Left lung (tissue), 10 donors: ENCODE data around the gene ZNF423. TPM values are rescaled to one million over a fixed set of nuclear protein-coding genes. Genes with fewer than 3 reads are reported as not detected.

ENCODE experiments used
- ATAC-seq: fragments of 200-7000 bp; cut with Tn5 transposase; one replicate; pipeline ENCODE4 v1.9.1; 2020; ENCODE audit warnings: moderate library complexity
- DNase-seq, 4 donors: peaks; one replicate each; pipeline ENCODE4 v3.0.0-alpha.2; 2013 to 2020
- H3K27ac ChIP-seq, 2 donors: fragments of 200-600 bp; sonication (generic) in 1 of 2; one replicate each; pipeline versions ENCODE4 v1.5.0 to v1.8.0; 2020 to 2021
- H3K27me3 ChIP-seq, 2 donors: fragments of 200-600 bp; sonication (generic) in 1 of 2; one replicate each; pipeline versions ENCODE4 v1.5.0 to v1.8.0; 2020 to 2021
- H3K36me3 ChIP-seq, 2 donors: fragments of 200-600 bp; sonication (generic) in 1 of 2; one replicate each; pipeline versions ENCODE4 v1.5.0 to v1.8.0; 2020 to 2021
- H3K4me1 ChIP-seq, 2 donors: fragments of 200-600 bp; one replicate each; pipeline ENCODE4 v1.8.0; 2021
- H3K4me3 ChIP-seq, 2 donors: fragments of 200-600 bp; sonication (generic) in 1 of 2; one replicate each; pipeline versions ENCODE4 v1.5.0 to v1.8.0; 2020 to 2021; ENCODE audit warnings: mild to moderate bottlenecking in 1 of 2
- H3K9me3 ChIP-seq, 2 donors: fragments of 200-600 bp; sonication (generic) in 1 of 2; one replicate each; pipeline versions ENCODE4 v1.5.0 to v1.8.0; 2020 to 2021
- intact Hi-C, 2 donors: fragments of 100-400 bp; cut with DNase I; formaldehyde crosslinking; loops; one replicate each; pipeline versions ENCODE4 v1.11.2 to v1.14.2; 2022
- polyA plus RNA-seq, 6 donors: library from polyadenylated mRNA; unstranded; fragments of 120-200 nt; gene quantifications; one replicate each; pipeline ENCODE4 v1.2.1, GENCODE V29; 2013; ENCODE audit not compliant: insufficient read length in 6 of 6
- total RNA-seq, 2 donors: library from RNA; stranded (reverse); fragmentation: NEBNext Ultra II Directional; extraction: Animal tissue kit (Norgen Biotek cat#: 25700); gene quantifications; one replicate each; pipeline ENCODE4 v1.2.1, GENCODE V29; 2021
- TF ChIP-seq, protein P1 (sequence below), 2 donors: fragments of 200-600 bp; sonication (generic) in 1 of 2; IDR thresholded peaks; one replicate each; pipeline versions ENCODE4 v1.5.0 to v1.8.0; 2021; ENCODE audit warnings: antibody characterized with exemption in 2 of 2
- donor health status: DM: no; HTN: yes; CAD: no.
- donor health status: DM: no; HTN: no; CAD: no.

ZNF423 gene
- total and polyA plus RNA-seq, 8 donors, result 7.8 to 30.5 (median 26.6) TPM

DNA sequence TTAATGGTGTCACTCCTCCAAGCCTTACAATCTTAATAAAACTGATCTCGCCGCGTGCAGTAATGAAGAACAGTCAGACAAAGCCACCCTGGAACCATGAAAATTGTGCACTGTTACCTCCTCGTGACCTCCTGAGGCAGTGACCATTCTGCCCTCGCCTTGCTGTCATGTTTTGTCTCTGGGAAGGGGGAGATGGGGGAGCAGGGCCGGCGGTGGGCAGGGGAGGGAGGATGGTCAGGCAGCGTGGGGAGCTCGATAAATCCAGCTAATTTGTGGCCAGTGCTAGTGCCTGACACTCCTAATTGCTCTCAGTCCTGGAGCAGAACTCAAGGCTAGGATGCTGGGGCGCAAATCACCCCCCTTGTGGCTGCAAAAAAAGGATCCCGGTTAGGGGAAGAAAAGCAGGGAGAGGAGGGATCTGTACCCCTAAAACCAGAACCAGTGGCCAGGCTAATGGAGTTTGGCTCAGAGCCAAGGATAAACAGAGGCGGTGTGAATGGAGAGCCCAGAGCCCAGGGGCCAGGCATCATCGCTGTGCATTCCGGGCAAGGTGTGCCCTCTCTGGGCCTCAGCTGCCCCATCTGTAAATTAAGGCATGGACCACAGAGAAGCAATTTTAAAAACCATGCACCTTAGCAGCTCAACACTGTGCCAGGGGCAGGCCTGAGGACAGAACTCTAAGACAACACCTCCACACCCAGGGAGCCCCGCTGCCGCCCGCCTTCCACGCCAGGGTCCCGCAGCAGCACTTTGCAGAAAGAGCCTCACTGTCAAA, 113.3 kb downstream of the ZNF423 start:
- intact Hi-C loops, result no loop called here
- no peak overlapping the region for H3K27ac ChIP-seq
- TF ChIP-seq, protein P1, sequence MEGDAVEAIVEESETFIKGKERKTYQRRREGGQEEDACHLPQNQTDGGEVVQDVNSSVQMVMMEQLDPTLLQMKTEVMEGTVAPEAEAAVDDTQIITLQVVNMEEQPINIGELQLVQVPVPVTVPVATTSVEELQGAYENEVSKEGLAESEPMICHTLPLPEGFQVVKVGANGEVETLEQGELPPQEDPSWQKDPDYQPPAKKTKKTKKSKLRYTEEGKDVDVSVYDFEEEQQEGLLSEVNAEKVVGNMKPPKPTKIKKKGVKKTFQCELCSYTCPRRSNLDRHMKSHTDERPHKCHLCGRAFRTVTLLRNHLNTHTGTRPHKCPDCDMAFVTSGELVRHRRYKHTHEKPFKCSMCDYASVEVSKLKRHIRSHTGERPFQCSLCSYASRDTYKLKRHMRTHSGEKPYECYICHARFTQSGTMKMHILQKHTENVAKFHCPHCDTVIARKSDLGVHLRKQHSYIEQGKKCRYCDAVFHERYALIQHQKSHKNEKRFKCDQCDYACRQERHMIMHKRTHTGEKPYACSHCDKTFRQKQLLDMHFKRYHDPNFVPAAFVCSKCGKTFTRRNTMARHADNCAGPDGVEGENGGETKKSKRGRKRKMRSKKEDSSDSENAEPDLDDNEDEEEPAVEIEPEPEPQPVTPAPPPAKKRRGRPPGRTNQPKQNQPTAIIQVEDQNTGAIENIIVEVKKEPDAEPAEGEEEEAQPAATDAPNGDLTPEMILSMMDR (IDR thresholded peaks at IDR 0.05), result no peak
- H3K4me3 ChIP-seq, result no peak overlapping the region
- no peaks in the 10 kb centered on the region for H3K36me3 ChIP-seq
- no peaks in the 10 kb centered on the region for H3K9me3 ChIP-seq
- DNase-seq, result no peak
- ATAC-seq, result no peak
- H3K4me1 ChIP-seq, result no peaks in the 10 kb centered on the region
- H3K27me3 ChIP-seq, result peaks cover 0 to 4% of the 10 kb centered on the region in 2 donors

DNA sequence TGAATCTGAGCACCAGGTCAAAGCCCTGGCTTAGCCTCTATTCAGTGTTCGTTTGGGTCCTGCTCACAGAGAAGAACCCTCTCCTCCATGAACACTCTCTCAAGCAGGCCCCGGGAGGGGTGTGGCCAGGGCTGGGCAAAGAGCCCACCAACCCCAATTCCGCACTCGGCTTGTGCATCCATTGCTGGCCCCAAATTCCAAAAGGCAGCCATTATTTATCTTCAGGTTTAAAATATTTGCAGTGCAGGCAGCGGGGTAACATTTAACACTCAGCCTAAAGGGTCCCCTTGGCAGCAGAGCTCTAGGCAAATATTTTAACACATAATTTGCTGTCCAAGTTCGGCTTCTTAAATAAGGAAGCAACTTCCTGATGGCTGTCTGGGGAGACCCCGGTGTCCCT, 115.7 kb downstream of the ZNF423 start:
- Histone ChIP-seq H3K27me3 (no peaks in the 10 kb centered on the region), H3K9me3 (no peaks in the 10 kb centered on the region), H3K27ac (no peak overlapping the region), H3K4me3 (no peak overlapping the region), H3K4me1 (no peaks in the 10 kb centered on the region), H3K36me3 (no peaks in the 10 kb centered on the region)
- TF ChIP-seq, protein P1 (IDR thresholded peaks at IDR 0.05), result no peak
- intact Hi-C loops, result no loop called here
- ATAC-seq, result no peak
- peak in 2 of 4 donors; percentile 69 to 74 for DNase-seq

DNA sequence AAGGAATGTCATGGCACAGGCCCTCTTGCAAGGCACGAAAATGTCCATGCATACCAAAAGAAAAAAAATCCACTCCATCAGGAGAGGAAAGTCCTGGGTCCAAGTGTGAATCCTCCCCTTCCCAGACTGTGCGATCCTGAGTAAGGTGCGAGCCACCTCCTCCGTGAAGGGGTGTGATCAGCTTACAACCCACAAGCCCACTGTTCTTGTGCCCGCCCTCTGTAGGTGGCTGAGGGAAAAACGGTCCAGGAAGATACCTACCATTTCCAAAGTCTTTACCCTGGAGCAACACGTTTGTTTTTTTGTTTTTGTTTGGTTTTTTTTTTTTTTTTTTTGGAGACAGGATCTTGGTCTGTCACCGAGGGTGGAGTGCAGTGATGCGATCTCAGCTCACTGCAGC, 116.5 kb downstream of the ZNF423 start:
- Histone ChIP-seq H3K27ac (no peak overlapping the region), H3K4me3 (no peak overlapping the region), H3K27me3 (no peaks in the 10 kb centered on the region), H3K4me1 (no peaks in the 10 kb centered on the region), H3K9me3 (no peaks in the 10 kb centered on the region), H3K36me3 (no peaks in the 10 kb centered on the region)
- intact Hi-C loops, result no loop called here
- ATAC-seq (no peak), DNase-seq (no peak)
- TF ChIP-seq, protein P1 (IDR thresholded peaks at IDR 0.05), result no peak

DNA sequence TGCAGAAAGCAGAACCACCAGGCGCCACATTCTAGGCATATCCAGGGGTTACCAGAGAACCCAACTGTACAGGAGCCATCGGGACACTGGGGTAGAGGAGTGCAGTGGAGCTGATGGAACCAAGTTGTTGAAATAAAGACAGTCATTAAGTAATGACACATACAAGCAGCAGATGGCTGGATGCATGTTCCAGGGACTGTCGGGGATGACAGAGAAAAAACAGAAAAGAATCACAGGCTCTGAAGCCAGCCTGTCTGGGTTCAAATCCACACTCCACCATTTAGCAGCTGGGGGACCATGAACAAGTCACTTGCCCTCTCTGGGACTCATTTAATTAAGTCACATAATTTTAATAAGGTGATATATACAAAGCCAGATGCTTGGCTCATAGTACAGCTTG, 117.1 kb downstream of the ZNF423 start:
- no peak overlapping the region for H3K4me3 ChIP-seq
- no peaks in the 10 kb centered on the region for H3K9me3 ChIP-seq
- no peak overlapping the region for H3K27ac ChIP-seq
- intact Hi-C loops, result no loop called here
- TF ChIP-seq, protein P1 (IDR thresholded peaks at IDR 0.05), result no peak
- no peaks in the 10 kb centered on the region for H3K4me1 ChIP-seq
- no peak for DNase-seq
- no peaks in the 10 kb centered on the region for H3K36me3 ChIP-seq
- no peaks in the 10 kb centered on the region for H3K27me3 ChIP-seq
- ATAC-seq, result no peak

DNA sequence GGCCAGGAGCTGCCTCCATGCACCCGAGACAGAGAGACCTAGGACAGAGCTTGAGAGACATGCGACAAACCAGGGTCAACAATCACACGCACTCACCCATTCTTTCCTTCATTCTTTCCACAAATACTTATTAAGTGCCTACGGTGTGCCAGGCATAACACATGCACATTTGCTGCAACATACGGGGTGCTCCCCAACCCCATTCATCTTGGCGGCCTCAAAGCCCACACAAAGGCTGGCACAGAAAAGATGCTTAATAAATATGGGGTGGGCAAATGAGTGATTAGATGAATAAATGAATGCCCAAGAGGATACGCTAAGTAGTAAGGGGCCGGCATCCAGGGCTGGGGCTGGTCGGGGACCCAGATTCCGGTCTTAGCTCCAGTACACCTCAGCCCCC, 117.9 kb downstream of the ZNF423 start:
- peak in 1 of 4 donors; percentile 41 for DNase-seq
- no peak overlapping the region for H3K27ac ChIP-seq
- no peak for ATAC-seq
- no peak overlapping the region for H3K4me3 ChIP-seq
- no peaks in the 10 kb centered on the region for H3K4me1 ChIP-seq
- no peaks in the 10 kb centered on the region for H3K9me3 ChIP-seq
- intact Hi-C loops, result no loop called here
- no peaks in the 10 kb centered on the region for H3K27me3 ChIP-seq
- no peaks in the 10 kb centered on the region for H3K36me3 ChIP-seq
- TF ChIP-seq, protein P1 (IDR thresholded peaks at IDR 0.05), result no peak
